Lower leg skin (tissue), 4 donors: ENCODE data around the gene HECTD4. TPM values are rescaled to one million over a fixed set of nuclear protein-coding genes. Genes with fewer than 3 reads are reported as not detected.
"Not testable (repeated sequence)": the region's sequence is repeated elsewhere in the genome, so short reads cannot be mapped to it uniquely, and the experiment has no call there.

ENCODE experiments used
- DNase-seq, 2 donors: peaks; one replicate each; pipeline ENCODE4 v3.0.0-alpha.2; 2019; ENCODE audit warnings: low spot score in 2 of 2
- H3K4me3 ChIP-seq: fragments of 200-600 bp; sonication (generic); 2 replicates; pipeline ENCODE4 v1.5.1; 2017; ENCODE audit warnings: mild to moderate bottlenecking, low read depth; ENCODE audit not compliant: poor library complexity, severe bottlenecking
- POLR2A ChIP-seq, 2 donors: fragments of 450-650 bp; IDR thresholded peaks; one replicate each; pipeline ENCODE4 v1.6.1; 2016 to 2017; ENCODE audit warnings: antibody characterized with exemption in 2 of 2, mild to moderate bottlenecking in 1 of 2, moderate library complexity in 1 of 2
- WGBS, 2 donors: methylation state at CpG; one replicate each; pipeline ENCODE4 v1.1.5; 2018; 5-methylcytosine and 5-hydroxymethylcytosine counted together
- intact Hi-C: fragments of 100-400 bp; cut with DNase I; formaldehyde crosslinking; loops from one replicate; pipeline ENCODE4 v1.15.0; 2023; ENCODE audit warnings: low total_unique reads
- total RNA-seq, 4 donors: library from RNA; depleted of rRNA; stranded (reverse); fragments of >200 nt; gene quantifications; one replicate each; pipeline ENCODE4 v1.1.0, GENCODE V29; 2016
- TF ChIP-seq, protein P1 (sequence below), 3 donors: fragments of 450-650 bp; IDR thresholded peaks; one replicate each; pipeline ENCODE4 v1.5.1; 2016; ENCODE audit warnings: antibody characterized with exemption in 3 of 3, mild to moderate bottlenecking in 3 of 3, moderate library complexity in 2 of 3

HECTD4 gene
- total RNA-seq, 4 donors from 2014 or later, result 33.2 to 70.6 (median 35.5) TPM

GRCh38 chr12:112161711-112162110 is 220.5 kb downstream of the HECTD4 start:
- 56 to 75% methylated on average over 9 of the region's 9 CpGs for WGBS, 2 donors
- TF ChIP-seq, protein P1, sequence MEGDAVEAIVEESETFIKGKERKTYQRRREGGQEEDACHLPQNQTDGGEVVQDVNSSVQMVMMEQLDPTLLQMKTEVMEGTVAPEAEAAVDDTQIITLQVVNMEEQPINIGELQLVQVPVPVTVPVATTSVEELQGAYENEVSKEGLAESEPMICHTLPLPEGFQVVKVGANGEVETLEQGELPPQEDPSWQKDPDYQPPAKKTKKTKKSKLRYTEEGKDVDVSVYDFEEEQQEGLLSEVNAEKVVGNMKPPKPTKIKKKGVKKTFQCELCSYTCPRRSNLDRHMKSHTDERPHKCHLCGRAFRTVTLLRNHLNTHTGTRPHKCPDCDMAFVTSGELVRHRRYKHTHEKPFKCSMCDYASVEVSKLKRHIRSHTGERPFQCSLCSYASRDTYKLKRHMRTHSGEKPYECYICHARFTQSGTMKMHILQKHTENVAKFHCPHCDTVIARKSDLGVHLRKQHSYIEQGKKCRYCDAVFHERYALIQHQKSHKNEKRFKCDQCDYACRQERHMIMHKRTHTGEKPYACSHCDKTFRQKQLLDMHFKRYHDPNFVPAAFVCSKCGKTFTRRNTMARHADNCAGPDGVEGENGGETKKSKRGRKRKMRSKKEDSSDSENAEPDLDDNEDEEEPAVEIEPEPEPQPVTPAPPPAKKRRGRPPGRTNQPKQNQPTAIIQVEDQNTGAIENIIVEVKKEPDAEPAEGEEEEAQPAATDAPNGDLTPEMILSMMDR (IDR thresholded peaks at IDR 0.05), result no peak
- TF ChIP-seq POLR2A (IDR thresholded peaks at IDR 0.05), result no peak
- no peak overlapping the region for H3K4me3 ChIP-seq
- intact Hi-C loops, result no loop called here
- no peak for DNase-seq

- intact Hi-C loops, result no loop called here
- no peak for TF ChIP-seq POLR2A (IDR thresholded peaks at IDR 0.05)
- TF ChIP-seq, protein P1 (IDR thresholded peaks at IDR 0.05), result no peak
- DNase-seq, result no peak
- WGBS, 2 donors, result 89 to 97% methylated on average over 6 of the region's 6 CpGs
- H3K4me3 ChIP-seq, result no peak overlapping the region
These were observed 221.6 kb downstream of the HECTD4 start for GRCh38 chr12:112160611-112161010.

- 95 to 96% methylated on average over 6 of the region's 6 CpGs for WGBS, 2 donors
- DNase-seq, result no peak
- H3K4me3 ChIP-seq, result no peak overlapping the region
- intact Hi-C loops, result no loop called here
- no peak for TF ChIP-seq POLR2A (IDR thresholded peaks at IDR 0.05)
- TF ChIP-seq, protein P1 (IDR thresholded peaks at IDR 0.05), result no peak
These were observed 223.1 kb downstream of the HECTD4 start for GRCh38 chr12:112159146-112159541.

GRCh38 chr12:112158461-112159145 is 223.6 kb downstream of the HECTD4 start:
- intact Hi-C loops, H3K4me3 ChIP-seq, DNase-seq: not testable (repeated sequence)
- WGBS, 2 donors, result 94 to 97% methylated on average over 11 of the region's 11 CpGs

- TF ChIP-seq, protein P1 (IDR thresholded peaks at IDR 0.05), result no peak
- H3K4me3 ChIP-seq, result no peak overlapping the region
- 87% methylated on average over 8 of the region's 8 CpGs for WGBS, 2 donors
- DNase-seq, result no peak
- intact Hi-C loops, result no loop called here
These were observed 228.4 kb downstream of the HECTD4 start for GRCh38 chr12:112153893-112154219.

DNA sequence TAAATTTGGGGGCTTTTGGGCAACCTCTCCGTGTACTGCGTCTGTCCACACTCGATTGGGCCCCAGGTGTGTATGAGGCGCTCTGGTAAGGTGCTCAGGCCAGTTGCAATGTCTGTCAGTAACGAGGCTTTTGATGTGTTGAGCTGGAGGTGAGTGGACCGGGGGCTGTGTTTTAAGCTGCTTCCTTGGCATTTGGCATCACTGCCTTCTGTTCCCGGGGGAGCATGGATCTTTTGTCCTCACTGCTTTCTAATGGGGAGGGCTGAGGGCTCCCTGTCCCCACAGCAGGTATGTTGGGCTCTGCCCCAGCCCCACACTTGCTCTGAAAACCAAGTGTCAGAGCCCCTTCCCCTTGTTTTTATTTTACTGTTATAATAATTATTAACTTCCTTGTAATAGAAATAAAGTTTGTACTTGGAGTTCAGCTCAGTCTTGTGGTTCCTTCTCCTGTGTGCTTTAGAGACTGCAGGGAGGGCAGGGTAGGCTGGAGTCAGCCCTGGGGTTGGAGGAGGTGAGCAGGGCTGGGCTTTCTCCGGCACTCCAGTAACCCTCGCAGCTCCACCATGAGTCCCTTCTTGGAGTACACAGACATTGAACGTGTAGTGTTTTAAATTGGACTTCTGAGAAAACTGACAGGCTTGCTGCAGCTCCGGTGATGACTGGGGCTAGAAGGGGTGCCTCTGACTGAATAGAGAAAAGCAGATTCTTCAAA is 228.9 kb downstream of the HECTD4 start:
- no peak overlapping the region for H3K4me3 ChIP-seq
- peak in 1 of 2 donors; percentile 66 for DNase-seq
- TF ChIP-seq, protein P1 (IDR thresholded peaks at IDR 0.05), result no peak
- no peak for TF ChIP-seq POLR2A (IDR thresholded peaks at IDR 0.05)
- 80 to 87% methylated on average over 11 of the region's 11 CpGs for WGBS, 2 donors
- intact Hi-C loops, result no loop called here
